K562 (cell line): ENCODE results near the gene STOM. TPM values are rescaled to one million over a fixed set of nuclear protein-coding genes. Genes with fewer than 3 reads are reported as not detected.

Experiments used
- ATAC-seq: fragments of 200-7000 bp; cut with Tn5 transposase; 3 replicates; pipeline ENCODE4 v1.9.1; 2020; ENCODE audit warnings: moderate library complexity
- BruUV-seq: library from RNA; stranded (reverse); fragments of 400-500 nt; replicated peaks from 2 replicates; lab custom pipeline; 2021; lab: Mats Ljungman, UMichigan
- CTCF ChIA-PET: fragments of 300-600 bp; formaldehyde crosslinking; extraction: SDS; loops from one replicate; lab custom pipeline; 2021; ENCODE audit warnings: low intra/inter-chr PET ratio; lab: Yijun Ruan, JAX
- POLR2A ChIA-PET: fragments of 300-600, 350-650 bp; sonication (Branson Sonifier 250); formaldehyde crosslinking; extraction: SDS; loops from one replicate; lab custom pipeline; 2021; ENCODE audit warnings: antibody characterized with exemption, inconsistent platforms; lab: Yijun Ruan, JAX
- DNase-seq, 4 experiments: peaks; one replicate each; pipeline versions ENCODE4 v3.0.0 to v3.0.0-alpha.2; 2011 to 2018; ENCODE audit warnings: low spot score in 3 of 4, mixed read lengths in 3 of 4; ENCODE audit errors: extremely low read depth in 1 of 4
- FAIRE-seq: peaks from 2 replicates; lab custom pipeline; 2011; peaks lifted over from hg19 to GRCh38; lab: Jason Lieb, UNC
- H2AFZ ChIP-seq: 2 replicates; pipeline ENCODE4 v1.6.0; 2011; ENCODE audit warnings: low read depth, low read length, control low read depth, inconsistent platforms
- H3K27ac ChIP-seq: fragments of 200-600 bp; 3 replicates; pipeline ENCODE4 v1.8.0; 2011; ENCODE audit warnings: low read depth, mild to moderate bottlenecking, control low read depth, inconsistent platforms, low read length, moderate library complexity, mixed read lengths; ENCODE audit errors: extremely low read depth
- H3K27me3 ChIP-seq, 2 experiments: fragments of 300-600 bp in 1 of 2; 2 replicates in 1 of 2; 3 replicates in 1 of 2; pipeline versions ENCODE4 v1.6.0 to v1.8.0; 2011; ENCODE audit warnings: inconsistent platforms in 2 of 2, low read length in 2 of 2, mild to moderate bottlenecking in 1 of 2, mixed read lengths in 1 of 2, moderate library complexity in 1 of 2; ENCODE audit not compliant: control insufficient read depth in 2 of 2, insufficient read depth in 2 of 2
- H3K36me3 ChIP-seq: fragments of 300-600 bp; 3 replicates; pipeline ENCODE4 v1.8.0; 2011; ENCODE audit warnings: mild to moderate bottlenecking, low read length, inconsistent platforms; ENCODE audit not compliant: control insufficient read depth, insufficient read depth
- H3K4me1 ChIP-seq, 2 experiments: fragments of 200-600 bp in 1 of 2; replicated peaks in 1 of 2; 2 replicates in 1 of 2; 3 replicates in 1 of 2; pipeline versions ENCODE4 v1.5.1 to v1.8.0; 2011; ENCODE audit warnings: inconsistent platforms in 2 of 2, low read length in 2 of 2, mild to moderate bottlenecking in 1 of 2, mixed read lengths in 1 of 2, moderate library complexity in 1 of 2; ENCODE audit not compliant: control insufficient read depth in 2 of 2, insufficient read depth in 2 of 2
- H3K4me2 ChIP-seq: 2 replicates; pipeline ENCODE4 v1.6.1; 2011; ENCODE audit warnings: low read length, control low read depth, inconsistent platforms, mixed read lengths; ENCODE audit not compliant: insufficient read depth
- H3K4me3 ChIP-seq: fragments of 200-600 bp; sonication (generic), shearing (Covaris generic); 2 replicates; pipeline ENCODE4 v1.5.1; 2016; ENCODE audit warnings: control low read depth, inconsistent platforms
- H3K79me2 ChIP-seq: fragments of 200-600 bp; 3 replicates; pipeline ENCODE4 v1.8.0; 2011; ENCODE audit warnings: low read length, inconsistent platforms; ENCODE audit not compliant: control insufficient read depth, insufficient read depth
- H3K9ac ChIP-seq, 2 experiments: 2 replicates each; pipeline versions ENCODE4 v1.6.0 to v1.6.1; 2011; ENCODE audit warnings: low read depth in 2 of 2, low read length in 2 of 2, control low read depth in 1 of 2, inconsistent platforms in 1 of 2, mild to moderate bottlenecking in 1 of 2, mixed read lengths in 1 of 2; ENCODE audit not compliant: insufficient read depth in 1 of 2
- H3K9me1 ChIP-seq: one replicate; pipeline ENCODE4 v1.6.0; 2011; ENCODE audit warnings: inconsistent platforms, mild to moderate bottlenecking, low read length, moderate library complexity; ENCODE audit not compliant: control insufficient read depth, insufficient read depth
- H3K9me3 ChIP-seq: replicated peaks from 2 replicates; pipeline ENCODE4 v1.5.1; 2011; ENCODE audit warnings: low read depth, low read length, inconsistent platforms; ENCODE audit not compliant: control insufficient read depth, insufficient read depth
- H4K20me1 ChIP-seq: replicated peaks from 2 replicates; pipeline ENCODE4 v1.6.1; 2011; ENCODE audit warnings: low read length, inconsistent platforms, mixed read lengths; ENCODE audit not compliant: control insufficient read depth, insufficient read depth
- CBFA2T2 ChIP-seq: fragments of 450-650 bp; conservative IDR thresholded peaks from 2 replicates; pipeline ENCODE4 v1.6.1; 2017; ENCODE audit warnings: mild to moderate bottlenecking
- FOXJ2 ChIP-seq: fragments of 200-800 bp; sonication (Bioruptor generic); IDR thresholded peaks from 2 replicates; pipeline ENCODE4 v1.6.1; 2016; ENCODE audit warnings: missing genetic modification characterization, missing compliant biosample characterization
- HEY1 ChIP-seq: fragments of 250-450 bp; sonication (Bioruptor Pico); IDR thresholded peaks from 2 replicates; pipeline ENCODE4 v1.5.0; 2020; ENCODE audit warnings: mild to moderate bottlenecking, moderate library complexity, borderline replicate concordance
- WGBS: fragments of 100-300 bp; shearing (Covaris generic); methylation state at CpG from one replicate; pipeline ENCODE4 v1.1.6; 2016; ENCODE audit warnings: low coverage, mixed read lengths; ENCODE audit not compliant: insufficient coverage; ENCODE audit errors: missing lambda C conversion rate; 5-methylcytosine and 5-hydroxymethylcytosine counted together
- in situ Hi-C: fragments of 300-500 bp; cut with MboI; formaldehyde crosslinking; loops from 4 replicates; pipeline ENCODE4 v1.15.0; 2018; ENCODE audit warnings: inconsistent platforms, mixed read lengths
- intact Hi-C: fragments of 100-400 bp; cut with micrococcal nuclease; formaldehyde crosslinking; loops from 2 replicates; pipeline ENCODE4 v1.14.2; 2022
- polyA plus RNA-seq, 8 experiments: library from polyadenylated mRNA; depleted of rRNA in 4 of 8; stranded (reverse) in 5 of 8; unstranded in 3 of 8; fragments of >200 nt; fragmentation: Nextera tagmentation in 2 of 8; fragmentation: Illumina TruSeq in 1 of 8; extraction: Ambion mirVana in 2 of 8; extraction: Trizol in 1 of 8; gene quantifications; 2 replicates each; pipeline versions ENCODE4 v1.2.1 to v1.2.3, GENCODE V29; 2011 to 2014; ENCODE audit warnings: inconsistent platforms in 1 of 8, missing spikeins in 1 of 8
- total RNA-seq, 7 experiments: library from RNA; depleted of rRNA in 6 of 7; stranded (reverse); fragments of >200 nt in 6 of 7; fragmentation: Illumina TruSeq in 2 of 7; extraction: Trizol in 2 of 7; gene quantifications; 2 replicates each; pipeline versions ENCODE4 v1.2.1 to v1.2.3, GENCODE V29; 2011 to 2021; ENCODE audit warnings: low replicate concordance in 1 of 7
- TF ChIP-seq, protein P1 (sequence below), 2 experiments: fragments of 250-450 bp in 1 of 2; fragments of 450-650 bp in 1 of 2; sonication (Bioruptor Pico) in 1 of 2; IDR thresholded peaks; 2 replicates each; pipeline versions ENCODE4 v1.6.1 to v1.8.0; 2016 to 2021; ENCODE audit warnings: mild to moderate bottlenecking in 2 of 2, moderate library complexity in 2 of 2, missing compliant biosample characterization in 1 of 2, missing genetic modification characterization in 1 of 2
- TF ChIP-seq, protein P2 (sequence below): sonication (generic); formaldehyde crosslinking; IDR thresholded peaks from 2 replicates; pipeline ENCODE4 v1.8.1; 2023; ENCODE audit warnings: mild to moderate bottlenecking, missing genetic modification reagents

The STOM gene
- total and polyA plus RNA-seq, 9 of the 15 experiments (the other 6 are each of a cell fraction or from before 2014, with no cell fraction given): 23.2 to 140 (median 43.9) TPM

DNA sequence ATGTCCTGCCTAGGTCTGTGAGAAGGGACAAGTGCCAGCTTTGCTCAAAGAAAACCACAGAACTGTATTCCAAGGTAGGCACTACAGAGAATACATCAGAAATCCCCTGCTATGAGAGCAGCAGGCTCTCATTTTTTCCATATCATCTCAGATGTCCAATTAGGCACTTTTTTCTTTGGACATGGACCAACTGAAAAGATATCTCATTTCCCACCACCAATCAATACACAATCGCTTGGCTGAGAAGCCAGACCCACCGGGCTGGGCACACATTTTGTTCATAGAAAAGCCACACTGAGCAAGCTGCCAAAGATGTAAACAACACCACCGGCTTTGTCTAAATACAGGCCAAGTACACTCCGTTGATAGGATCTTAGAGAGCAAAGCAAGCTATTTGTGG, 25.9 kb downstream of the STOM start:
- intact Hi-C loops: no loop called here
- H3K36me3 ChIP-seq: peaks cover 62% of the 10 kb centered on the region; the same call in 2 of the 3 replicates
- DNase-seq (no peak), FAIRE-seq (no peak)
- no peak overlapping the region for H2AFZ ChIP-seq
- no peak overlapping the region for H3K9ac ChIP-seq
- H3K27me3 ChIP-seq: no peaks in the 10 kb centered on the region
- BruUV-seq: no TSS peak
- ChIA-PET CTCF (no interaction called here), POLR2A (interaction anchor here (1.0 to 2.9 kb wide), 5 partner anchors 10 to 20 kb away, joined by 3 to 12 read pairs (median 5); no protein-coding TSS in a partner anchor)
- H3K4me2 ChIP-seq: no peak overlapping the region
- H3K4me1 ChIP-seq: no peaks in the 10 kb centered on the region
- H3K27ac ChIP-seq: no peak overlapping the region
- no peak overlapping the region for H3K4me3 ChIP-seq
- TF ChIP-seq, protein P1, sequence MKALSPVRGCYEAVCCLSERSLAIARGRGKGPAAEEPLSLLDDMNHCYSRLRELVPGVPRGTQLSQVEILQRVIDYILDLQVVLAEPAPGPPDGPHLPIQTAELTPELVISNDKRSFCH (CRISPR knock-in tag; IDR thresholded peaks at IDR 0.05): no peak
- TF ChIP-seq, protein P1 (tag; IDR thresholded peaks at IDR 0.05): no peak
- TF ChIP-seq CBFA2T2 (no peak), HEY1 (CRISPR knock-in tag) (no peak), FOXJ2 (tag) (no peak)
- TF ChIP-seq, protein P2, sequence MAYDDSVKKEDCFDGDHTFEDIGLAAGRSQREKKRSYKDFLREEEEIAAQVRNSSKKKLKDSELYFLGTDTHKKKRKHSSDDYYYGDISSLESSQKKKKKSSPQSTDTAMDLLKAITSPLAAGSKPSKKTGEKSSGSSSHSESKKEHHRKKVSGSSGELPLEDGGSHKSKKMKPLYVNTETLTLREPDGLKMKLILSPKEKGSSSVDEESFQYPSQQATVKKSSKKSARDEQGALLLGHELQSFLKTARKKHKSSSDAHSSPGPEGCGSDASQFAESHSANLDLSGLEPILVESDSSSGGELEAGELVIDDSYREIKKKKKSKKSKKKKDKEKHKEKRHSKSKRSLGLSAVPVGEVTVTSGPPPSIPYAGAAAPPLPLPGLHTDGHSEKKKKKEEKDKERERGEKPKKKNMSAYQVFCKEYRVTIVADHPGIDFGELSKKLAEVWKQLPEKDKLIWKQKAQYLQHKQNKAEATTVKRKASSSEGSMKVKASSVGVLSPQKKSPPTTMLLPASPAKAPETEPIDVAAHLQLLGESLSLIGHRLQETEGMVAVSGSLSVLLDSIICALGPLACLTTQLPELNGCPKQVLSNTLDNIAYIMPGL (CRISPR knock-in tag): no peak
- TF ChIP-seq, all 486 proteins: peak for 0
- in situ Hi-C loops: no loop called here
- Histone ChIP-seq H3K79me2 (no peaks in the 10 kb centered on the region), H3K9me1 (no peaks in the 10 kb centered on the region), H4K20me1 (no peaks in the 10 kb centered on the region), H3K9me3 (no peaks in the 10 kb centered on the region)
- no peak for ATAC-seq
- 64% methylated on average over 4 of the region's 4 CpGs for WGBS
